IPS DF 6.9 (cell line): ENCODE measurements around the gene TRPV5.

Experiments
- DNase-seq: peaks from one replicate; pipeline ENCODE4 v3.0.0-alpha.2; 2013; ENCODE audit warnings: low read depth, low spot score
- H3K27ac ChIP-seq: one replicate; pipeline ENCODE4 v1.5.1; 2013; ENCODE audit warnings: low read length, control low read depth
- H3K27me3 ChIP-seq: 2 replicates; pipeline ENCODE4 v1.6.1; 2013; ENCODE audit warnings: mild to moderate bottlenecking, low read length; ENCODE audit not compliant: control insufficient read depth, insufficient read depth
- H3K36me3 ChIP-seq: 2 replicates; pipeline ENCODE4 v1.6.1; 2013; ENCODE audit warnings: low read length; ENCODE audit not compliant: control insufficient read depth, insufficient read depth
- H3K4me1 ChIP-seq: 2 replicates; pipeline ENCODE4 v1.6.1; 2013; ENCODE audit warnings: low read length; ENCODE audit not compliant: control insufficient read depth, insufficient read depth
- H3K4me3 ChIP-seq: 2 replicates; pipeline ENCODE4 v1.5.1; 2013; ENCODE audit warnings: mild to moderate bottlenecking, low read length
- H3K9me3 ChIP-seq: 2 replicates; pipeline ENCODE4 v1.6.1; 2013; ENCODE audit warnings: low read length, inconsistent platforms; ENCODE audit not compliant: control insufficient read depth, insufficient read depth
- WGBS: extraction: QIAGEN DNeasy Blood & Tissue Kit; methylation state at CpG from one replicate; pipeline ENCODE4 v1.1.7; 2013; ENCODE audit warnings: mixed read lengths, missing lambda C conversion rate; ENCODE audit not compliant: insufficient read length, insufficient coverage; 5-methylcytosine and 5-hydroxymethylcytosine counted together

TRPV5 gene

GRCh38 chr7:142897691-142898090, 35.9 kb downstream of the TRPV5 start:
- no peaks in the 10 kb centered on the region for H3K4me1 ChIP-seq
- no peaks in the 10 kb centered on the region for H3K9me3 ChIP-seq
- H3K27me3 ChIP-seq = no peaks in the 10 kb centered on the region
- H3K4me3 ChIP-seq = no peak overlapping the region
- no peak overlapping the region for H3K27ac ChIP-seq
- DNase-seq = no peak
- no peaks in the 10 kb centered on the region for H3K36me3 ChIP-seq
- WGBS = no CpG with 5 or more reads among the region's 7 CpGs

DNA sequence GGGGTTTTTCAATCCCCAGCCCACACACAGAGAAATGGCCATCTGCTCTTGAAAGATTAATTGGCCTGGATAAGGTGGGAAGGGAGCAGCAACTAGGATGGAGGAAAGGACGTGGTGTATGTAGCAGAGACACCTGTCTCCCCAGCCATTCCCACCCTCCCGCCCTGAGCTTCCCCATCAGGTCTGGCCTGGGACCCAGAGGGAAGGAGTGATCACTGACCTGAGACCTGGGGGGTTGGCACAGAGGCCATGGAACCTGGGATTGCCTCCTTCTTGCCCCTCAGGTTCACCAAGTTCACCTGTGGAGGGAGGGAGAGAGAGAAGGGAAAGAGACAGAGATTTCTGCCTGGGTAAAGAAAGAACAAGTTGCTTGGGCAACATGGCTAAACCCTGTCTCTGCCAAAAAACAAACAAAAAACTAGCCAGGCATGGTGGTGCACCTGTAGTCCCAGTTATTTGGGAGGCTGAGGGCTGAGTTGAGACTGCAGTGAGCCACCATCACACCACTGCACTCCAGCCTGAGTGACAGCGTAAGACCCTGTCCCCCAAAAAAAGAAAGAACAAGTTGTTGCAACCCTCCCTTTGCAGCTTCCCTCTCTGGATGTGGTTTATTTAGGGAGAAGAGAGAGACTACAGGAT, 36.7 kb downstream of the TRPV5 start:
- H3K4me3 ChIP-seq = no peak overlapping the region
- no peaks in the 10 kb centered on the region for H3K4me1 ChIP-seq
- no CpG with 5 or more reads among the region's 3 CpGs for WGBS
- H3K9me3 ChIP-seq = no peaks in the 10 kb centered on the region
- DNase-seq = no peak
- H3K36me3 ChIP-seq = no peaks in the 10 kb centered on the region
- no peaks in the 10 kb centered on the region for H3K27me3 ChIP-seq
- H3K27ac ChIP-seq = no peak overlapping the region

GRCh38 chr7:142896151-142896550, 37.4 kb downstream of the TRPV5 start:
- Histone ChIP-seq H3K36me3 (no peaks in the 10 kb centered on the region), H3K27me3 (no peaks in the 10 kb centered on the region), H3K4me1 (no peaks in the 10 kb centered on the region), H3K9me3 (no peaks in the 10 kb centered on the region), H3K4me3 (no peak overlapping the region), H3K27ac (no peak overlapping the region)
- WGBS = no CpG with 5 or more reads among the region's 3 CpGs
- DNase-seq = no peak

GRCh38 chr7:142894985-142895593, 38.5 kb downstream of the TRPV5 start:
- Histone ChIP-seq H3K4me1 (no peaks in the 10 kb centered on the region), H3K27ac (no peak overlapping the region), H3K36me3 (no peaks in the 10 kb centered on the region), H3K9me3 (no peaks in the 10 kb centered on the region), H3K27me3 (no peaks in the 10 kb centered on the region), H3K4me3 (no peak overlapping the region)
- no peak for DNase-seq
- WGBS = no CpG with 5 or more reads among the region's 6 CpGs

DNA sequence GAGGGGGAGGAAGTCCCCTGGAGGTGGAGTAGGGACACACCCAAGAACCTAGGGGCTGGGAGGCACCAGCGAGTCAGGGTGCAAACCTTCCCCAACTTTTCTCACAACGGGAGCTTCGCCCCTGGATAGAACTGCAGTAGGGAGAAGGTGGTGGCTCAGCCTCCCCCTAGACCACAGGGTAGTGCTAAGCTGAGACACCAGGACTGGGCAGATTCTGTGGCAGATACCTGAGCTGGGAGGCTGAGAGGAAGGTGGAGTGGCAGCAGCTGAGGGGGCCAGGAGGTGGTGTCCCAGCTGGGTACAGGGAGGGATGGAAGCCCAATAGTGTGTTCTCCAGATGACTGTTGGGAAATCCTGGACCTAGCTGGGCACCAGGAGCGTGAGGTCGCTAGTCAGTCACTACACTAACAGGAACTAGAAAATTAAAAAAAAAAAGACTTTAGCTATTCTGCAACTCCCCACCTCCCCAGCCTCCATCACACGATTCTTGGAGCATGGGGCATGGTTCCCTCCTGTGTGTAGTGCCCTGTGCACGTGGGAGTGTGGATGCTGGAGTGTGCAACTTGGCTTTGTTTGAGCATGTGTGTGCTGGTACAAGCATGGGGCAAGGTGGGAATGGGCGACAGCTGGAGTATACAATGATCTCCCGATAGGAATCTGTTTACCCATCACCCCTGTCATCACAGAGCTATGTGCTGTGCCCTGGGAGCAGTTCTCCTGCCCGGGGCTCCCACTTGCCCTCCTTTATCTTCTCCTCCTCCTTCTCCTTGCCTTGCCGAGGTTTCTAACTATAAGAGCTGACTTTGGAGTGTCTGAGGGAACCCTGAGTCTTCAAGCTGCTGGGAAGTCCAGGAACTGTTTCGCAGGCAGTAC, 39.2 kb downstream of the TRPV5 start:
- Histone ChIP-seq H3K27ac (no peak overlapping the region), H3K9me3 (no peaks in the 10 kb centered on the region), H3K36me3 (no peaks in the 10 kb centered on the region), H3K4me1 (no peaks in the 10 kb centered on the region), H3K4me3 (no peak overlapping the region), H3K27me3 (no peaks in the 10 kb centered on the region)
- no CpG with 5 or more reads among the region's 12 CpGs for WGBS
- DNase-seq = no peak

- Histone ChIP-seq H3K4me3 (no peak overlapping the region), H3K4me1 (no peaks in the 10 kb centered on the region), H3K27ac (no peak overlapping the region), H3K36me3 (no peaks in the 10 kb centered on the region), H3K27me3 (no peaks in the 10 kb centered on the region), H3K9me3 (no peaks in the 10 kb centered on the region)
- no CpG with 5 or more reads among the region's 5 CpGs for WGBS
- no peak for DNase-seq
Measured at GRCh38 chr7:142892951-142893350, 40.6 kb downstream of the TRPV5 start.

DNA sequence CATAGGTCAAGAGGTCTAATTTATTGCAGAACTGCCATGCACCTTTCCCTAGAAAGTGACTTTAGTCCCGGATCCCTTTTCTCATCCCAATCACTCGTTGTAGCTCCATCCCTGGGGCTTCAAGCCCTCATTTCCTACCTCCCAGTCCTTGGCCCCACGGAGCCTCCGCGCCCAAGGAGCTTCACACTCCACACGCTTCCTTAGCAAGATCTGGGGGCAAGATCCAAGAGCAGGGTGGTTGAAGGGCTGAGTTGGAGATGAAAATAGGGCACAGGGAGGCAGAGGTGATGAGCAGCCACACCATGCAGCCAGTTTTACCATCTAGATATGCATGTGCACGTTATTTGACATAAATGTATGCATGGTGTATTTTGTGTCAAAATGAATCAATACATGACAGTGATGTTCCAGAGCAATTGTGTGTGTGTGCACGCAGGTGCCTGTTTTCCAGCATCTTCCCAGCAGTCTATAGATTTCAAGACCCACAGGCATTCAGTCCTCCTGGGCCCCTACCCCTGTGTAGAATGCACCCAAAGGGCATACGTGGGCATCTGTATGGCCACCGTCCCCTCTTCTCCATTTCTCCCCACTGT, 42.0 kb downstream of the TRPV5 start:
- H3K36me3 ChIP-seq = no peaks in the 10 kb centered on the region
- no peak overlapping the region for H3K4me3 ChIP-seq
- no peak overlapping the region for H3K27ac ChIP-seq
- WGBS = no CpG with 5 or more reads among the region's 10 CpGs
- H3K4me1 ChIP-seq = no peaks in the 10 kb centered on the region
- no peaks in the 10 kb centered on the region for H3K27me3 ChIP-seq
- no peaks in the 10 kb centered on the region for H3K9me3 ChIP-seq
- no peak for DNase-seq

- Histone ChIP-seq H3K27ac (no peak overlapping the region), H3K4me3 (no peak overlapping the region), H3K36me3 (no peaks in the 10 kb centered on the region), H3K9me3 (no peaks in the 10 kb centered on the region), H3K4me1 (no peaks in the 10 kb centered on the region), H3K27me3 (no peaks in the 10 kb centered on the region)
- no peak for DNase-seq
- 100% methylated on average over 1 of the region's 12 CpGs for WGBS
Measured at GRCh38 chr7:142890874-142891485, 42.6 kb downstream of the TRPV5 start.

- no peaks in the 10 kb centered on the region; the same call in 1 of the 2 replicates for H3K4me1 ChIP-seq
- H3K27me3 ChIP-seq = no peaks in the 10 kb centered on the region
- H3K4me3 ChIP-seq = no peak overlapping the region
- DNase-seq = no peak
- no CpG with 5 or more reads among the region's 3 CpGs for WGBS
- H3K27ac ChIP-seq = no peak overlapping the region
- H3K9me3 ChIP-seq = no peaks in the 10 kb centered on the region
- no peaks in the 10 kb centered on the region for H3K36me3 ChIP-seq
Measured at GRCh38 chr7:142889816-142890215, 43.7 kb downstream of the TRPV5 start.
